ENCODE data around the gene FIGN.

DNA sequence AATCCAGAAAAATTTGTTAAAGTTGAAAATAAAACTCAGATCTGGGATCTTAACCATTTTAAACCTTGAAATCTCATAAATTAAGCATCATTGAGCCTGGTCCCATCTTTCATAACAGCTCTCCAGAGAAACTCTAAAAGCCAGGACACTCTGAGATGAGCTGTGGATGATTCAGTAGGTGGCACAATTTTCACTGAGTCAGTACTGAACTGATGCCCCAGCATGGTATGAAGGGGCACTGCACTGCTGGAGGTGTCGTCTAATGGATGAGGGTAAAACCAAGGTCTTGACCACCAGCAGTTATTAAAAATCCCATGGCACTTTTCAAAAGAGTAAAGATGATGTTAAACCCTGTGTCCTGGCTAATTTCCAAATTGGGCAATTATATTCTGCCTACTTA, 170.6 kb downstream of the FIGN start:
- TF ChIP-seq, protein P1, sequence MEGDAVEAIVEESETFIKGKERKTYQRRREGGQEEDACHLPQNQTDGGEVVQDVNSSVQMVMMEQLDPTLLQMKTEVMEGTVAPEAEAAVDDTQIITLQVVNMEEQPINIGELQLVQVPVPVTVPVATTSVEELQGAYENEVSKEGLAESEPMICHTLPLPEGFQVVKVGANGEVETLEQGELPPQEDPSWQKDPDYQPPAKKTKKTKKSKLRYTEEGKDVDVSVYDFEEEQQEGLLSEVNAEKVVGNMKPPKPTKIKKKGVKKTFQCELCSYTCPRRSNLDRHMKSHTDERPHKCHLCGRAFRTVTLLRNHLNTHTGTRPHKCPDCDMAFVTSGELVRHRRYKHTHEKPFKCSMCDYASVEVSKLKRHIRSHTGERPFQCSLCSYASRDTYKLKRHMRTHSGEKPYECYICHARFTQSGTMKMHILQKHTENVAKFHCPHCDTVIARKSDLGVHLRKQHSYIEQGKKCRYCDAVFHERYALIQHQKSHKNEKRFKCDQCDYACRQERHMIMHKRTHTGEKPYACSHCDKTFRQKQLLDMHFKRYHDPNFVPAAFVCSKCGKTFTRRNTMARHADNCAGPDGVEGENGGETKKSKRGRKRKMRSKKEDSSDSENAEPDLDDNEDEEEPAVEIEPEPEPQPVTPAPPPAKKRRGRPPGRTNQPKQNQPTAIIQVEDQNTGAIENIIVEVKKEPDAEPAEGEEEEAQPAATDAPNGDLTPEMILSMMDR (conservative IDR thresholded peaks at IDR 0.05): no peak
- TF ChIP-seq ZFX (IDR thresholded peaks at IDR 0.05): no peak
